ENCODE results near the gene HPCAL1. TPM values are rescaled to one million over a fixed set of nuclear protein-coding genes. Genes with fewer than 3 reads are reported as not detected.

Gene HPCAL1
- total and polyA plus RNA-seq, 4 donors: 122 to 147 (median 136) TPM

DNA sequence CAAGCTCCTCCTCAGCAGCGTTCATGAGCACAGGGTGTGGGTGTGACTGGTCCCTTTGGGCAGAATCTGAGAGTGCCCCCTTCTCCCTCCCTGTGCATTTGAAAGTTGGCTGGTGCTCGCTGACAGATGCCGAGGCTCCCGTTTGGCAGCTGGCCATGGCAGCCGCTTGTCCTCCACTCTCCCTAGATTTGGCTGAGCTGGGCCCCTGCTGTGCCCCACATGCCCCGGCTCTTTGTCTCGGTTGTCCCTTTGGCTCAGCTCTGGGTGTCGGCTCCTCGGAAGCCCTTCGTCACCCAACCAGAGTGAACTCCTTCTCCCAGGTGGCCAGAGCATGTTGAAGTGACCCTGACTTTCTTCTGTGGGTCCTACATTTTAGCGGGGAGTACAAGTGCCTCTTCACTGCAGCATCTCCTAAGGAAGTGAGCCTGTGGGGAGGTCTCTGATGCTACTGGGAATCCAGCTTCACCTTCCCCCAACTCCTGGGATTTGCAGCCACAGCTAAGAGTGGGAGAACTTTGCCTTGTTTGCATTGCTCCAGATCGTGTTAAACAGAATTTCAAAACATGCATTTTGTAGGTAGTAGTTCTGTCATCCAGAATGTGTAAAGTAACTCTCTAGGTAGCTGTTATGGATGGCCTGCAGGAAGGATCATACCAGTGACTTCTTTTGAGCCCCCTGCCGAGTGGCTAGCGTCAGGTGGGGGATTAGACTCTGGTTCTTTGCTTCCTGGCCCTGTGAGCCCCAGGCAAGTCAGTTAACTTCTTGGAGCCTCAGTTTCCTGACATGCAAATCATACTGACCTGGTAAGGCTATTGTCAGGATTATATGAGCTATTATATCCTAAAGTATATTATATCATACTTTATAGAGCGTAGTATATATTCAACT, 24.2 kb downstream of the HPCAL1 start:
- no peaks in the 10 kb centered on the region for H3K9me3 ChIP-seq (ENCODE audit: control insufficient read depth in 4 of 4, insufficient read depth in 3 of 4, low read length in 3 of 4)
- H3K36me3 ChIP-seq (ENCODE audit: control insufficient read depth in 4 of 4, insufficient read depth in 4 of 4, low read length in 4 of 4): no peaks in the 10 kb centered on the region
- ATAC-seq (ENCODE audit: insufficient read depth, low FRiP score) (no peak), DNase-seq (peak in 2 of 3 donors; percentile 54 to 57)
- 63 to 79% methylated on average over 15 of the region's 15 CpGs for WGBS, 2 donors
- TF ChIP-seq, protein P1, sequence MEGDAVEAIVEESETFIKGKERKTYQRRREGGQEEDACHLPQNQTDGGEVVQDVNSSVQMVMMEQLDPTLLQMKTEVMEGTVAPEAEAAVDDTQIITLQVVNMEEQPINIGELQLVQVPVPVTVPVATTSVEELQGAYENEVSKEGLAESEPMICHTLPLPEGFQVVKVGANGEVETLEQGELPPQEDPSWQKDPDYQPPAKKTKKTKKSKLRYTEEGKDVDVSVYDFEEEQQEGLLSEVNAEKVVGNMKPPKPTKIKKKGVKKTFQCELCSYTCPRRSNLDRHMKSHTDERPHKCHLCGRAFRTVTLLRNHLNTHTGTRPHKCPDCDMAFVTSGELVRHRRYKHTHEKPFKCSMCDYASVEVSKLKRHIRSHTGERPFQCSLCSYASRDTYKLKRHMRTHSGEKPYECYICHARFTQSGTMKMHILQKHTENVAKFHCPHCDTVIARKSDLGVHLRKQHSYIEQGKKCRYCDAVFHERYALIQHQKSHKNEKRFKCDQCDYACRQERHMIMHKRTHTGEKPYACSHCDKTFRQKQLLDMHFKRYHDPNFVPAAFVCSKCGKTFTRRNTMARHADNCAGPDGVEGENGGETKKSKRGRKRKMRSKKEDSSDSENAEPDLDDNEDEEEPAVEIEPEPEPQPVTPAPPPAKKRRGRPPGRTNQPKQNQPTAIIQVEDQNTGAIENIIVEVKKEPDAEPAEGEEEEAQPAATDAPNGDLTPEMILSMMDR (IDR thresholded peaks at IDR 0.05; ENCODE audit: control extremely low read depth, extremely low read depth): no peak
- H3K4me3 ChIP-seq: no peak overlapping the region
- H3K27ac ChIP-seq (ENCODE audit: low read depth in 1 of 2, low read length in 1 of 2): peak overlapping the region in 1 of 2 donors; percentile 81
- peaks cover 2 to 57% (median 14%) of the 10 kb centered on the region in 5 donors for H3K4me1 ChIP-seq (ENCODE audit: control insufficient read depth in 5 of 5, insufficient read depth in 5 of 5, low read length in 5 of 5)
- peak overlapping the region in 1 of 2 donors; percentile 6 for H3K9ac ChIP-seq (ENCODE audit: insufficient read depth in 1 of 2, low read length in 2 of 2)
- peaks cover 0 to 2% (median 0%) of the 10 kb centered on the region in 3 donors for H3K27me3 ChIP-seq (ENCODE audit: control insufficient read depth in 3 of 3, insufficient read depth in 3 of 3, low read length in 2 of 3)

DNA sequence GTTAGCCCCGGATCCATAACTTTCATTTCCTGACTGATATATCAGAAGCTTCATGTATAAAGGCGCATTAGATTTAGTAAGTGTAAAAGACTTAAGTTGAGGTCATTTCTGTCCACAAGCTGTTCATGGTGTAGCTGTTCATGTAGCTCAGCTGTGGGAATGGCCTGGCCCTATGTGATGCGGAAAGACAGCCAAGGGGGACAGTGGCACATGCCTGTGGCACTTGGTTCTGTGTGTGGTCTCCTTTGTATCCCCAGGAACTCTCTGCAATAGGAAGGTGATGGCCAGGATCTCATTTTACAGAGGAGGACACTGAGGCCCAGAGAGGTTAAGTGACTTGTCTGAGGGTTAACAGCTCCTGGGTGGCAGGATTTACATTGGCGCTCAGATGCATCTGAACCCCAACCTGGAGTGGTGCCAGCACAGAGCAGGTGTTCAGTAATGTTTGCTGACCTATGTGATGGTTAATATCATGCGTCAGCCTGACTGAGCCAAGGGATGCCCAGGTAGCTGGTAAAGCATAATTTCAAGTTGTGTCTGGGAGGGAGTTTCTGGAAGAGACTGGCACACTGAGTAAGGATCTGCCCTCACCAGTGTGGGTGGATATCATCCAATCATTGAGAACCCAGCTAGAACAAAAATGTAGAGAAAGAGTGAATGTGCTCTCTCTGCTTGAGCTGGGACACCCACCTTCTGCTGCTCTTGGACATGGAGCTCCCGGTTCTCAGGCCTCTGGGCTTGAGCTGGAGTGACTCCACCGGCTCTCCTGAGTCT, 25.4 kb downstream of the HPCAL1 start:
- Histone ChIP-seq H3K27ac (ENCODE audit: low read depth in 1 of 2, low read length in 1 of 2) (peak overlapping the region in 1 of 2 donors; percentile 17), H3K4me3 (no peak overlapping the region), H3K4me1 (ENCODE audit: control insufficient read depth in 5 of 5, insufficient read depth in 5 of 5, low read length in 5 of 5) (peaks cover 3 to 63% (median 22%) of the 10 kb centered on the region in 5 donors), H3K9me3 (ENCODE audit: control insufficient read depth in 4 of 4, insufficient read depth in 3 of 4, low read length in 3 of 4) (no peaks in the 10 kb centered on the region), H3K9ac (ENCODE audit: insufficient read depth in 1 of 2, low read length in 2 of 2) (no peak overlapping the region), H3K36me3 (ENCODE audit: control insufficient read depth in 4 of 4, insufficient read depth in 4 of 4, low read length in 4 of 4) (no peaks in the 10 kb centered on the region), H3K27me3 (ENCODE audit: control insufficient read depth in 3 of 3, insufficient read depth in 3 of 3, low read length in 2 of 3) (peaks cover 0 to 2% (median 0%) of the 10 kb centered on the region in 3 donors)
- 78 to 84% methylated on average over 7 of the region's 7 CpGs for WGBS, 2 donors
- ATAC-seq (ENCODE audit: insufficient read depth, low FRiP score): no peak
- TF ChIP-seq, protein P1 (IDR thresholded peaks at IDR 0.05; ENCODE audit: control extremely low read depth, extremely low read depth): no peak
- DNase-seq: no peak

DNA sequence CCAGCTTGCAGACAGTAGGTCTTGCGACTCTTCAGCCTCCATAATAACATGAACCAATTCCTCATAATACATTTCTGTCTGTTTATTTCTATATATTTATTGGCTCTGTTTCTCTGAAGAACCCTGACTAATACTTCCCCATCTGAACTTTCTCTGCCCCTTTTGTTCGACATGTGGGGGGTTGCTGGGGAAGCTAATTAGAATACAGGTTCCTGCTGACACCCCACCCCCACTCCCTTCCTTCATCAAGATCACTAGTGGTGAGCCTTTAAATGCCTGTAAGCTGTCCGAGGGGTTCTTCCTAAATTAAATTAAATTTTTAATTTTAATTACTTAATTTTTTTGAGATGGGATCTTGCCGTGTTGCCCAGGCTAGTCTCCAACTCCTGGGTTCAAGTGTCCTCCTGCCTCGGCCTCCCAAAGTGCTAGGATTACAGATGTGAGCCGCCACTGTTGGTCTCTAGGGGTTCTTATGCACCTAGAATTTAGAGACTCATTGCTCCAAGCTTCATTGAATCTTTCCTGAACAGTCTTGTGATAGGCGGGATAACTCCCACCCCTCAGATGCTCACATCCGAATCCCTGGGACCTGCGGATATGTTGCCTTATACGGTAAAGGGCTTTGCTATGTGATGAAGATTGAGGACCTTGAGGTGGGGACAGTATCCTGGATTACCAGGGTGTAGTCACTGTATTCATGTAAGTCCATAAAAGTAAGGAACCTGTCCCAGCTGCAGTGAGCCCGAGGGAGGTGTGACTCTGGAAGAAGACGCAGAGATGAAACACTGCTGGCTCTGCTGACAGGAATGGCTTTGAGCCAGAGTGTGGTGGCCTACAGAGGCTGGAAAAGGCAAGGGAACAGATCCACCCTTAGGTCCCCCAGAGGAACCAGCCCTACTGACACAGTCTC, 26.2 kb downstream of the HPCAL1 start:
- no peak for DNase-seq
- TF ChIP-seq, protein P1 (IDR thresholded peaks at IDR 0.05; ENCODE audit: control extremely low read depth, extremely low read depth): no peak
- H3K9ac ChIP-seq (ENCODE audit: insufficient read depth in 1 of 2, low read length in 2 of 2): no peak overlapping the region
- H3K27ac ChIP-seq (ENCODE audit: low read depth in 1 of 2, low read length in 1 of 2): peak overlapping the region in 1 of 2 donors; percentile 68
- WGBS, 2 donors: 83 to 85% methylated on average over 12 of the region's 12 CpGs
- no peaks in the 10 kb centered on the region for H3K36me3 ChIP-seq (ENCODE audit: control insufficient read depth in 4 of 4, insufficient read depth in 4 of 4, low read length in 4 of 4)
- no peaks in the 10 kb centered on the region for H3K9me3 ChIP-seq (ENCODE audit: control insufficient read depth in 4 of 4, insufficient read depth in 3 of 4, low read length in 3 of 4)
- peaks cover 3 to 64% (median 22%) of the 10 kb centered on the region in 5 donors for H3K4me1 ChIP-seq (ENCODE audit: control insufficient read depth in 5 of 5, insufficient read depth in 5 of 5, low read length in 5 of 5)
- no peak overlapping the region for H3K4me3 ChIP-seq
- ATAC-seq (ENCODE audit: insufficient read depth, low FRiP score): no peak
- H3K27me3 ChIP-seq (ENCODE audit: control insufficient read depth in 3 of 3, insufficient read depth in 3 of 3, low read length in 2 of 3): peaks cover 0 to 2% (median 0%) of the 10 kb centered on the region in 3 donors
